ENCODE data around the gene PTGES. TPM values are rescaled to one million over a fixed set of nuclear protein-coding genes. Genes with fewer than 3 reads are reported as not detected.

PTGES gene
- total RNA-seq, 1 experiment from 2014 or later = 74.0 TPM

- no peak overlapping the region for H3K4me3 Mint-ChIP-seq (ENCODE audit: unreplicated experiment)
- intact Hi-C loops (cut with micrococcal nuclease) = no loop called here
- CTCF ChIA-PET = interaction anchor here (0.7 to 8.1 kb wide), 4 partner anchors 9 to 88 kb away, joined by 3 to 105 read pairs (median 11); no protein-coding TSS in a partner anchor
- TF ChIP-seq CTCF (IDR thresholded peaks at IDR 0.05; ENCODE audit: unreplicated experiment) = no peak
- no peak for DNase-seq (ENCODE audit: unreplicated experiment)
- H3K9me3 Mint-ChIP-seq (ENCODE audit: unreplicated experiment) = no peaks in the 10 kb centered on the region
- no peaks in the 10 kb centered on the region for H3K27me3 Mint-ChIP-seq (ENCODE audit: insufficient read depth, unreplicated experiment)
- peaks cover 6% of the 10 kb centered on the region for H3K36me3 Mint-ChIP-seq (ENCODE audit: insufficient read depth, unreplicated experiment)
- no TSS peak for BruUV-seq (replicated peaks)
- POLR2A ChIA-PET = interaction anchor here (1.1 to 1.3 kb wide), 3 partner anchors 9 to 55 kb away, joined by 3 to 6 read pairs (median 4); no protein-coding TSS in a partner anchor
- no peak overlapping the region for H3K27ac Mint-ChIP-seq (ENCODE audit: low read depth, unreplicated experiment)
- H3K4me1 Mint-ChIP-seq (ENCODE audit: insufficient read depth, unreplicated experiment) = no peaks in the 10 kb centered on the region
Observed at GRCh38 chr9:129728744-129729143, 24.1 kb downstream of the PTGES start.

- H3K4me3 Mint-ChIP-seq (ENCODE audit: unreplicated experiment) = no peak overlapping the region
Observed at GRCh38 chr9:129726322-129727160, 26.3 kb downstream of the PTGES start.

GRCh38 chr9:129725795-129726251 lies 27.0 kb downstream of the PTGES start:
- Mint-ChIP-seq H3K36me3 (ENCODE audit: insufficient read depth, unreplicated experiment) (peaks cover 4% of the 10 kb centered on the region), H3K27ac (ENCODE audit: low read depth, unreplicated experiment) (no peak overlapping the region), H3K4me3 (ENCODE audit: unreplicated experiment) (no peak overlapping the region), H3K4me1 (ENCODE audit: insufficient read depth, unreplicated experiment) (no peaks in the 10 kb centered on the region), H3K27me3 (ENCODE audit: insufficient read depth, unreplicated experiment) (no peaks in the 10 kb centered on the region), H3K9me3 (ENCODE audit: unreplicated experiment) (no peaks in the 10 kb centered on the region)
- no TSS peak for BruUV-seq (replicated peaks)
- ChIA-PET POLR2A (interaction anchor here (0.5 to 2.4 kb wide), 5 partner anchors 13 to 595 kb away, joined by 3 to 9 read pairs (median 3); no protein-coding TSS in a partner anchor), CTCF (interaction anchor here (0.5 to 8.1 kb wide), 18 partner anchors 11 to 94 kb away, joined by 3 to 105 read pairs (median 6); no protein-coding TSS in a partner anchor)
- intact Hi-C loops (cut with micrococcal nuclease) = loop anchor here (1.0 to 2.0 kb wide), 2 partner anchors 57 to 65 kb away; no protein-coding TSS in a partner anchor
- no peak for DNase-seq (ENCODE audit: unreplicated experiment)
- TF ChIP-seq CTCF (IDR thresholded peaks at IDR 0.05; ENCODE audit: unreplicated experiment) = no peak

More at GRCh38 chr9:129726322-129727160, 26.3 kb downstream of the PTGES start:
- intact Hi-C loops (cut with micrococcal nuclease) = loop anchor here (1.0 to 2.0 kb wide), 2 partner anchors 57 to 64 kb away; no protein-coding TSS in a partner anchor
- DNase-seq (ENCODE audit: unreplicated experiment) = peak; percentile 79
- peaks cover 6% of the 10 kb centered on the region for H3K36me3 Mint-ChIP-seq (ENCODE audit: insufficient read depth, unreplicated experiment)
- H3K27ac Mint-ChIP-seq (ENCODE audit: low read depth, unreplicated experiment) = no peak overlapping the region
- no peaks in the 10 kb centered on the region for H3K4me1 Mint-ChIP-seq (ENCODE audit: insufficient read depth, unreplicated experiment)
- CTCF ChIA-PET = interaction anchor here (0.6 to 8.1 kb wide), 25 partner anchors 10 to 1386 kb away, joined by 3 to 105 read pairs (median 5); partner anchors contain the start of genes ASB6 and SLC27A4
- peak; percentile 92 for TF ChIP-seq CTCF (IDR thresholded peaks at IDR 0.05; ENCODE audit: unreplicated experiment)
- H3K27me3 Mint-ChIP-seq (ENCODE audit: insufficient read depth, unreplicated experiment) = no peaks in the 10 kb centered on the region
- no peaks in the 10 kb centered on the region for H3K9me3 Mint-ChIP-seq (ENCODE audit: unreplicated experiment)
- BruUV-seq (replicated peaks) = no TSS peak
- POLR2A ChIA-PET = interaction anchor here (0.5 to 2.4 kb wide), 12 partner anchors 11 to 595 kb away, joined by 3 to 9 read pairs (median 3); partner anchors contain the start of gene PTGES
